PC-3 (cell line): ENCODE results near the gene EIF3B. TPM values are rescaled to one million over a fixed set of nuclear protein-coding genes. Genes with fewer than 3 reads are reported as not detected.
"Not testable (repeated sequence)": the region's sequence is repeated elsewhere in the genome, so short reads cannot be mapped to it uniquely, and the experiment has no call there.

ENCODE experiments used
- ATAC-seq: fragments of 200-7000 bp; cut with Tn5 transposase; 2 replicates; pipeline ENCODE4 v1.9.1; 2020; ENCODE audit warnings: mild to moderate bottlenecking, moderate library complexity
- BruUV-seq: library from RNA; stranded (reverse); fragments of 400-500 nt; replicated peaks from 2 replicates; lab custom pipeline; 2021; lab: Mats Ljungman, UMichigan
- CTCF ChIA-PET: fragments of 300-600 bp; sonication (Branson Sonifier 250); formaldehyde crosslinking; loops from one replicate; lab custom pipeline; 2022; ENCODE audit warnings: antibody characterized with exemption; lab: Charles Lee
- POLR2A ChIA-PET: fragments of 300-600 bp; sonication (Branson Sonifier 250); formaldehyde crosslinking; loops from one replicate; lab custom pipeline; 2022; ENCODE audit warnings: antibody characterized with exemption; ENCODE audit not compliant: unreplicated experiment; lab: Charles Lee
- DNase-seq: peaks from one replicate; pipeline ENCODE4 v3.0.0-alpha.2; 2015
- H2AFZ ChIP-seq: fragments of 300-600 bp; sonication (generic); 2 replicates; pipeline ENCODE4 v1.6.0; 2016; ENCODE audit warnings: antibody characterized with exemption, low read length
- H3F3A ChIP-seq: fragments of 300-600 bp; sonication (generic); one replicate; pipeline ENCODE4 v1.6.0; 2017; ENCODE audit warnings: antibody characterized with exemption, low read length, control low read depth, mild to moderate bottlenecking; ENCODE audit not compliant: unreplicated experiment
- H3K27ac ChIP-seq: fragments of 300-600 bp; sonication (generic); 2 replicates; pipeline ENCODE4 v1.5.1; 2016; ENCODE audit warnings: mild to moderate bottlenecking, low read length
- H3K27me3 ChIP-seq: fragments of 300-600 bp; sonication (generic); 2 replicates; pipeline ENCODE4 v1.6.1; 2016; ENCODE audit warnings: low read length, mixed read lengths
- H3K36me3 ChIP-seq: fragments of 300-600 bp; sonication (generic); 2 replicates; pipeline ENCODE4 v1.6.1; 2016; ENCODE audit warnings: low read depth, mixed run types, low read length, mixed read lengths
- H3K4me1 ChIP-seq: fragments of 300-600 bp; sonication (generic); 2 replicates; pipeline ENCODE4 v1.5.1; 2016; ENCODE audit warnings: low read length; ENCODE audit not compliant: insufficient read depth
- H3K4me2 ChIP-seq: fragments of 300-600 bp; sonication (generic); 2 replicates; pipeline ENCODE4 v1.6.0; 2016; ENCODE audit warnings: low read length
- H3K4me3 ChIP-seq: fragments of 300-600 bp; sonication (generic); 2 replicates; pipeline ENCODE4 v1.5.1; 2016; ENCODE audit warnings: mild to moderate bottlenecking, low read length, mixed read lengths
- H3K79me2 ChIP-seq: fragments of 300-600 bp; sonication (generic); 2 replicates; pipeline ENCODE4 v1.6.1; 2017; ENCODE audit warnings: low read length, mixed read lengths
- H3K9ac ChIP-seq: fragments of 300-600 bp; sonication (generic); 2 replicates; pipeline ENCODE4 v1.6.0; 2016; ENCODE audit warnings: mild to moderate bottlenecking, low read length
- H3K9me2 ChIP-seq: fragments of 300-600 bp; sonication (generic); replicated peaks from 2 replicates; pipeline ENCODE4 v1.6.1; 2016; ENCODE audit warnings: mixed run types, low read length, mixed read lengths
- H3K9me3 ChIP-seq: fragments of 300-600 bp; sonication (generic); 2 replicates; pipeline ENCODE4 v1.6.1; 2016; ENCODE audit warnings: low read length, mixed read lengths
- H4K20me1 ChIP-seq: fragments of 300-600 bp; sonication (generic); 2 replicates; pipeline ENCODE4 v1.6.1; 2016; ENCODE audit warnings: low read length, mixed read lengths
- CTCF ChIP-seq: fragments of 300-600 bp; sonication (generic); conservative IDR thresholded peaks from 2 replicates; pipeline ENCODE4 v1.5.1; 2017; ENCODE audit warnings: antibody characterized with exemption, low read depth, mild to moderate bottlenecking, low read length
- EZH2 ChIP-seq: fragments of 300-600 bp; sonication (generic); IDR thresholded peaks from one replicate; pipeline ENCODE4 v1.6.1; 2017; ENCODE audit warnings: antibody characterized with exemption, mild to moderate bottlenecking, low read length; ENCODE audit not compliant: unreplicated experiment
- EZH2phosphoT487 ChIP-seq: fragments of 300-600 bp; sonication (generic); IDR thresholded peaks from 2 replicates; pipeline ENCODE4 v1.6.1; 2018; ENCODE audit warnings: mild to moderate bottlenecking, antibody characterized with exemption, low read length, borderline replicate concordance
- intact Hi-C: fragments of 100-400 bp; cut with micrococcal nuclease; formaldehyde crosslinking; loops from 2 replicates; pipeline ENCODE4 v1.9.0; 2023
- total RNA-seq: library from RNA; depleted of rRNA; stranded (reverse); fragments of >200 nt; gene quantifications from 2 replicates; pipeline ENCODE4 v1.2.3, GENCODE V29; 2014

The EIF3B gene
- total RNA-seq, 1 experiment from 2014 or later = 289 TPM

- Histone ChIP-seq H3K4me3 (no peak overlapping the region), H3K36me3 (peaks cover 75% of the 10 kb centered on the region), H3K9ac (no peak overlapping the region), H3K9me3 (no peaks in the 10 kb centered on the region), H3K4me2 (no peak overlapping the region), H3K79me2 (peaks cover 57% of the 10 kb centered on the region), H3K27ac (no peak overlapping the region), H4K20me1 (peaks cover 36% of the 10 kb centered on the region), H3K27me3 (no peaks in the 10 kb centered on the region), H3K9me2 (no peaks in the 10 kb centered on the region), H2AFZ (no peak overlapping the region), H3F3A (no peaks in the 10 kb centered on the region), H3K4me1 (no peaks in the 10 kb centered on the region)
- CTCF ChIA-PET = interaction anchor here (0.6 kb wide), 1 partner anchor 37 kb away, joined by 6 read pairs; no protein-coding TSS in a partner anchor
- TF ChIP-seq CTCF (no peak), EZH2phosphoT487 (no peak), EZH2 (no peak)
- ATAC-seq (no peak), DNase-seq (no peak)
- intact Hi-C loops = no loop called here
- POLR2A ChIA-PET = no interaction called here
- no TSS peak for BruUV-seq
These were observed 21.9 kb downstream of the EIF3B start for GRCh38 chr7:2376351-2377154.

GRCh38 chr7:2377492-2377891, 22.9 kb downstream of the EIF3B start:
- CTCF ChIA-PET, H3K4me2 ChIP-seq, intact Hi-C loops, H3K4me3 ChIP-seq, H3K9me2 ChIP-seq, H3K9me3 ChIP-seq, H3K4me1 ChIP-seq, H3K9ac ChIP-seq, H3K27ac ChIP-seq, BruUV-seq, H3K27me3 ChIP-seq, H3F3A ChIP-seq, DNase-seq, POLR2A ChIA-PET, H2AFZ ChIP-seq, ATAC-seq: not testable (repeated sequence)
- H3K36me3 ChIP-seq = peaks cover 73% of the 10 kb centered on the region
- peaks cover 48% of the 10 kb centered on the region for H3K79me2 ChIP-seq
- peaks cover 33% of the 10 kb centered on the region for H4K20me1 ChIP-seq

- intact Hi-C loops, H3K4me1 ChIP-seq, H3K9me3 ChIP-seq, H3K27me3 ChIP-seq, H3K27ac ChIP-seq, H3K4me2 ChIP-seq, ATAC-seq, H2AFZ ChIP-seq, CTCF ChIA-PET, H3K9ac ChIP-seq, H3K9me2 ChIP-seq, BruUV-seq, DNase-seq, H3F3A ChIP-seq, POLR2A ChIA-PET, H3K4me3 ChIP-seq: not testable (repeated sequence)
- H3K79me2 ChIP-seq = peaks cover 41% of the 10 kb centered on the region
- peaks cover 66% of the 10 kb centered on the region for H3K36me3 ChIP-seq
- peaks cover 29% of the 10 kb centered on the region for H4K20me1 ChIP-seq
These were observed 23.5 kb downstream of the EIF3B start for GRCh38 chr7:2378125-2378524.
